Hippocampal formation (tissue), 2 donors: Measurements from ENCODE around the gene MYBPC1.
A peak's percentile ranks its signal among the peaks of the same experiment; 100 is the strongest.
"Not testable (repeated sequence)": the region's sequence is repeated elsewhere in the genome, so short reads cannot be mapped to it uniquely, and the experiment has no call there.

Experiments used
- DNase-seq, 2 donors: peaks; one replicate each; lab custom pipeline; 2025; lab: John Stamatoyannopoulos, UW

The MYBPC1 gene

GRCh38 chr12:101594700-101595099 lies at the start of gene MYBPC1:
Gene MYBPC1 (plus strand): TSS chr12:101594971. CDS start chr12:101595071, 100 bp downstream.
- DNase-seq: no peak

GRCh38 chr12:101551362-101552114 lies 43.2 kb upstream of the MYBPC1 start:
- DNase-seq: no peak

GRCh38 chr12:101552277-101552676 lies 42.5 kb upstream of the MYBPC1 start:
- DNase-seq: no peak

GRCh38 chr12:101557094-101557493 lies 37.7 kb upstream of the MYBPC1 start:
- DNase-seq: no peak

GRCh38 chr12:101558726-101559125 lies 36.0 kb upstream of the MYBPC1 start:
- not testable (repeated sequence) for DNase-seq

GRCh38 chr12:101563212-101563611 lies 31.6 kb upstream of the MYBPC1 start:
- no peak for DNase-seq

- no peak for DNase-seq
Observed at GRCh38 chr12:101564912-101565311, 29.9 kb upstream of the MYBPC1 start.

- DNase-seq: no peak
Observed at GRCh38 chr12:101566318-101566717, 28.5 kb upstream of the MYBPC1 start.

GRCh38 chr12:101567918-101568317 lies 26.9 kb upstream of the MYBPC1 start:
- no peak for DNase-seq

- peak in 1 of 2 donors; percentile 54 for DNase-seq
Observed at GRCh38 chr12:101570047-101570446, 24.7 kb upstream of the MYBPC1 start.

GRCh38 chr12:101571105-101571504 lies 23.7 kb upstream of the MYBPC1 start:
- DNase-seq: no peak

GRCh38 chr12:101573743-101574142 lies 21.0 kb upstream of the MYBPC1 start:
- DNase-seq: no peak

- DNase-seq: no peak
Observed at GRCh38 chr12:101578417-101578816, 16.4 kb upstream of the MYBPC1 start.

GRCh38 chr12:101581190-101581589 lies 13.6 kb upstream of the MYBPC1 start:
- DNase-seq: no peak

- DNase-seq: no peak
Observed at GRCh38 chr12:101582937-101583336, 11.8 kb upstream of the MYBPC1 start.

- DNase-seq: no peak
Observed at GRCh38 chr12:101590383-101590782, 4.4 kb upstream of the MYBPC1 start.

GRCh38 chr12:101591781-101592180 lies 3.0 kb upstream of the MYBPC1 start:
- DNase-seq: no peak

GRCh38 chr12:101592448-101592847 lies 2.3 kb upstream of the MYBPC1 start:
- no peak for DNase-seq

- no peak for DNase-seq
Observed at GRCh38 chr12:101592921-101593320, 1.9 kb upstream of the MYBPC1 start.

GRCh38 chr12:101596172-101596571 lies 1.4 kb downstream of the MYBPC1 start:
- DNase-seq: no peak

- no peak for DNase-seq
Observed at GRCh38 chr12:101597164-101597563, 2.4 kb downstream of the MYBPC1 start.

- no peak for DNase-seq
Observed at GRCh38 chr12:101598483-101598882, 3.7 kb downstream of the MYBPC1 start.

- DNase-seq: no peak
Observed at GRCh38 chr12:101599311-101599710, 4.5 kb downstream of the MYBPC1 start.
